Esophagus squamous epithelium (tissue), 4 donors: ENCODE measurements around the gene CAMKMT.

Experiments used
- POLR2A ChIP-seq, 4 donors: fragments of 450-650 bp; IDR thresholded peaks; one replicate each; pipeline ENCODE4 v1.6.1; 2017; ENCODE audit warnings: antibody characterized with exemption in 4 of 4, mild to moderate bottlenecking in 4 of 4, moderate library complexity in 3 of 4
- TF ChIP-seq, protein P1 (sequence below), 6 experiments: fragments of 450-650 bp in 4 of 6; fragments of 200-600 bp in 2 of 6; sonication (generic) in 2 of 6; IDR thresholded peaks; one replicate each; pipeline ENCODE4 v1.5.1; 2016 to 2019; ENCODE audit warnings: antibody characterized with exemption in 6 of 6, mild to moderate bottlenecking in 4 of 6, moderate library complexity in 4 of 6

GRCh38 chr2:44671916-44672315 is 310.2 kb downstream of the CAMKMT start:
- TF ChIP-seq, protein P1, sequence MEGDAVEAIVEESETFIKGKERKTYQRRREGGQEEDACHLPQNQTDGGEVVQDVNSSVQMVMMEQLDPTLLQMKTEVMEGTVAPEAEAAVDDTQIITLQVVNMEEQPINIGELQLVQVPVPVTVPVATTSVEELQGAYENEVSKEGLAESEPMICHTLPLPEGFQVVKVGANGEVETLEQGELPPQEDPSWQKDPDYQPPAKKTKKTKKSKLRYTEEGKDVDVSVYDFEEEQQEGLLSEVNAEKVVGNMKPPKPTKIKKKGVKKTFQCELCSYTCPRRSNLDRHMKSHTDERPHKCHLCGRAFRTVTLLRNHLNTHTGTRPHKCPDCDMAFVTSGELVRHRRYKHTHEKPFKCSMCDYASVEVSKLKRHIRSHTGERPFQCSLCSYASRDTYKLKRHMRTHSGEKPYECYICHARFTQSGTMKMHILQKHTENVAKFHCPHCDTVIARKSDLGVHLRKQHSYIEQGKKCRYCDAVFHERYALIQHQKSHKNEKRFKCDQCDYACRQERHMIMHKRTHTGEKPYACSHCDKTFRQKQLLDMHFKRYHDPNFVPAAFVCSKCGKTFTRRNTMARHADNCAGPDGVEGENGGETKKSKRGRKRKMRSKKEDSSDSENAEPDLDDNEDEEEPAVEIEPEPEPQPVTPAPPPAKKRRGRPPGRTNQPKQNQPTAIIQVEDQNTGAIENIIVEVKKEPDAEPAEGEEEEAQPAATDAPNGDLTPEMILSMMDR (IDR thresholded peaks at IDR 0.05): no peak
- TF ChIP-seq POLR2A (IDR thresholded peaks at IDR 0.05): no peak
